Right lobe of liver (tissue), 4 donors: ENCODE measurements around the gene CDC25B.

Experiments used
- POLR2A ChIP-seq: fragments of 450-650 bp; IDR thresholded peaks from one replicate; pipeline ENCODE4 v1.6.1; 2017; ENCODE audit warnings: antibody characterized with exemption, mild to moderate bottlenecking
- TF ChIP-seq, protein P1 (sequence below), 4 donors: fragments of 200-600 bp in 3 of 4; fragments of 450-650 bp in 1 of 4; IDR thresholded peaks; one replicate each; pipeline versions ENCODE4 v1.5.1 to v1.8.0; 2016 to 2022; ENCODE audit warnings: antibody characterized with exemption in 4 of 4, mild to moderate bottlenecking in 2 of 4
- donor health status: DM: no; HTN: no; CAD: no.
- donor health status: DM: no; HTN: no; CAD: no.
- donor health status: DM: no; HTN: yes; CAD: no.

DNA sequence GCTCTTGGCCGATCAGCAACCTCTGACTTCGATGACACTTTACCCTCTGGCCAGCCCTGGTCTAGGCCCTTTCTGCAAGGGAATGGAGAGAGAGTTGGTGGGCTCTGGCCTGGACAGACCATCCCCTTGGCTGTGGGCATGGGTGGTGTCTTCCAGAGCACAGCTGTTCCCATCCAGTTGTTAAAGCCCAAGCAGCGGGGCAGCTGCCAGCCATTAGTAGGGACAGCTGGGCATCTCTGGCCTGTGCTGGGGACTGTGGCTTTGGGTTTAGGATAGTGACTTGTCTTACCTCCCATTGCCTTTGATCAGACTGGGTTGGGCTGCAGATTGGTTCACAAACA lies 2.8 kb downstream of the CDC25B start:
- TF ChIP-seq, protein P1, sequence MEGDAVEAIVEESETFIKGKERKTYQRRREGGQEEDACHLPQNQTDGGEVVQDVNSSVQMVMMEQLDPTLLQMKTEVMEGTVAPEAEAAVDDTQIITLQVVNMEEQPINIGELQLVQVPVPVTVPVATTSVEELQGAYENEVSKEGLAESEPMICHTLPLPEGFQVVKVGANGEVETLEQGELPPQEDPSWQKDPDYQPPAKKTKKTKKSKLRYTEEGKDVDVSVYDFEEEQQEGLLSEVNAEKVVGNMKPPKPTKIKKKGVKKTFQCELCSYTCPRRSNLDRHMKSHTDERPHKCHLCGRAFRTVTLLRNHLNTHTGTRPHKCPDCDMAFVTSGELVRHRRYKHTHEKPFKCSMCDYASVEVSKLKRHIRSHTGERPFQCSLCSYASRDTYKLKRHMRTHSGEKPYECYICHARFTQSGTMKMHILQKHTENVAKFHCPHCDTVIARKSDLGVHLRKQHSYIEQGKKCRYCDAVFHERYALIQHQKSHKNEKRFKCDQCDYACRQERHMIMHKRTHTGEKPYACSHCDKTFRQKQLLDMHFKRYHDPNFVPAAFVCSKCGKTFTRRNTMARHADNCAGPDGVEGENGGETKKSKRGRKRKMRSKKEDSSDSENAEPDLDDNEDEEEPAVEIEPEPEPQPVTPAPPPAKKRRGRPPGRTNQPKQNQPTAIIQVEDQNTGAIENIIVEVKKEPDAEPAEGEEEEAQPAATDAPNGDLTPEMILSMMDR (IDR thresholded peaks at IDR 0.05): no peak
- TF ChIP-seq POLR2A: no peak
